ENCODE measurements around the gene CLEC18C. TPM values are rescaled to one million over a fixed set of nuclear protein-coding genes. Genes with fewer than 3 reads are reported as not detected.
"Not testable (repeated sequence)": the region's sequence is repeated elsewhere in the genome, so short reads cannot be mapped to it uniquely, and the experiment has no call there.

Gene CLEC18C
- total RNA-seq, 2 experiments from 2014 or later = 0.25 TPM; not detected in 1

DNA sequence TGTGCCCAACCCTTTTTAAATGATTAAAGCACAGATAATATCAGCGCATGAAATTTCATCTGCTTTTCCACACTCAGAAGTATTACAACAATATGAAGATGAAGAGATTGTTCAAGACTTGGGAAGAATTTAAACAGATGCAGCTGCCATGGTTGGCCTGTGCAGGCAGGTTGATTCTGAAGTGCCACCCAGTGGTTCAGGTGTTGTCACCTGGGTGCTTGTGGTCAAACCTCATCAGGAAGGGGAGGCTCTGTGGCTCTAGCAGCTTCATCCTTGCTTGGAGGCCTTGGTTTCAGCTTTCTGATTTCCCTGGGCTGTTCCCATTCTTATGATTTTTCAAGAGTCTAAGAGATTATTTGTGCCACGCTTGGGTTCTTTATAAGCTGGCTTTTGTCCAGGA is 22.2 kb upstream of the CLEC18C start:
- CTCF ChIA-PET = interaction anchor here (0.6 to 3.1 kb wide), 2 partner anchors 11 to 400 kb away, joined by 3 to 20 read pairs; no protein-coding TSS in a partner anchor
- Mint-ChIP-seq H3K27me3 (no peaks in the 10 kb centered on the region), H3K27ac (peak overlapping the region; percentile 20), H3K9me3 (ENCODE audit: low read depth) (no peaks in the 10 kb centered on the region), H3K4me3 (no peak overlapping the region), H3K4me1 (no peaks in the 10 kb centered on the region), H3K36me3 (ENCODE audit: low read depth) (peaks cover 42% of the 10 kb centered on the region)
- intact Hi-C loops (cut with DNase I, micrococcal nuclease) = no loop called here
- no peak for ATAC-seq
- DNase-seq = no peak
- POLR2A ChIA-PET = no interaction called here

DNA sequence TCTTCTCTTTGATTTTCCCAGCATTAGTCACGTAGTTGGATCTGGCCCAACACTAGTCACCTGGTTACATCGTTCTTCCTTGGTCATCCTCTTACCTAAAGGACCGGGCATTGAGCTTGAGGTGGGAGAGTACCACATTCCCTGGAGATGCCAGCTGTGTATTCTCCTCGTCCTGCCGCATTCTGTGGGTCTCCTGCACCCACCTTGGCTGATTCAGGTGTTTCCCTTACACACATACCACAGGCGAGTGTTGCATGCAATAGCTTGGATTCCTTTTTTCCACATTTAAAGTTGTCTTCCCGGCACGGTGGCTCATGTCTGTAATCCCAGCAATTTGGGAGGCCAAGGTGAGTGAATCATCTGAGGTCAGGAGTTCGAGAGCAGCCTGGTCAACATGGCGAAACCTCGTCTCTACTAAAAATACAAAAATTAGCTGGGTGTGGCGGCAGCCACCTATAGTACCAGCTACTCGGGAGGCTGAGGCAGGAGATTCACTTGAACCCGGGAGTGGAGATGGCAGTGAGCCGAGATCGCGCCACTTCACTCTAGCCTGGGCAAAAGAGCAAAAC is 21.6 kb upstream of the CLEC18C start:
- Mint-ChIP-seq H3K4me1 (no peaks in the 10 kb centered on the region), H3K27me3 (no peaks in the 10 kb centered on the region), H3K9me3 (ENCODE audit: low read depth) (no peaks in the 10 kb centered on the region), H3K27ac (peak overlapping the region; percentile 20), H3K4me3 (no peak overlapping the region), H3K36me3 (ENCODE audit: low read depth) (peaks cover 47% of the 10 kb centered on the region)
- DNase-seq = no peak
- no peak for ATAC-seq
- CTCF ChIA-PET = interaction anchor here (0.6 to 3.1 kb wide), 2 partner anchors 10 to 399 kb away, joined by 3 to 20 read pairs; no protein-coding TSS in a partner anchor
- POLR2A ChIA-PET = interaction anchor here (0.6 kb wide), 1 partner anchor 814 kb away, joined by 3 read pairs; no protein-coding TSS in a partner anchor
- intact Hi-C loops (cut with DNase I, micrococcal nuclease) = no loop called here

DNA sequence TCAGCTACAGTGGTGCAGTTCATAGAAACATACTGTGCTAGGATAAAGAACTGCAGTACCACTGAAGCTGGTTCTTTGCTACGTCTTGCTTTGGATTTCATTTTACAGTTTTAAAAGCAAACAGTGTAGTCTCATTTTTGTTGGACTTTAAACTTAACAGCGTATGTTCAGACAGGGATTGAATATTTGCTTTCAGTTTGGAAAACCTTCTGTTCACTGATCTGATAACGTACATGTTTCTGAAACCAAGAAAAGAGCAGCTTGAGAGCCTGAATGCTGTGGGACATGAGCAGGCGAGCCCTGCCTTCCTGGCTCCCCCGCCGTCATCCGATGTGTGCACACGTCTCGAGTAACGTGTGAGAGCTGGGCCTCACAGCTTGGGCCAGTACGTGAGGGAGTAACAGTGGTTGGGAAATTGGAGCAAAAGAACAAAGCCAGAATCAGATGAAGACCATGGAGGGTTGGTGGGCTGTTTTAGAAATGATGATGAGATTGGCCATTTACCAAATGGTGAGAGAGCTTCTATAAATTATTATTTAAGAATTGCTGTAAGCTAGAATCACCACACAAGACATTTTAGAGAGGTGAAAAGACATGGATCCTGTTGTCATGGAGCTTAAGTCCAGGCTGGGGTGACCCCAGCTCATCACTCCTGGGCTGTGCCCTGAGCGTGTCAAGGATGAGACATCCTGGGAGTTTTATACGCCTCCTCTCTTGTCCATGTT is 20.8 kb upstream of the CLEC18C start:
- ChIA-PET POLR2A (interaction anchor here (0.5 to 0.6 kb wide), 2 partner anchors 815 to 1809 kb away, joined by 3 to 4 read pairs; no protein-coding TSS in a partner anchor), CTCF (interaction anchor here (3.1 kb wide), 1 partner anchor 10 kb away, joined by 20 read pairs; no protein-coding TSS in a partner anchor)
- Mint-ChIP-seq H3K27ac (no peak overlapping the region), H3K27me3 (no peaks in the 10 kb centered on the region), H3K4me1 (no peaks in the 10 kb centered on the region), H3K4me3 (no peak overlapping the region), H3K9me3 (ENCODE audit: low read depth) (no peaks in the 10 kb centered on the region), H3K36me3 (ENCODE audit: low read depth) (peaks cover 51% of the 10 kb centered on the region)
- intact Hi-C loops (cut with DNase I, micrococcal nuclease) = no loop called here
- DNase-seq (no peak), ATAC-seq (no peak)

DNA sequence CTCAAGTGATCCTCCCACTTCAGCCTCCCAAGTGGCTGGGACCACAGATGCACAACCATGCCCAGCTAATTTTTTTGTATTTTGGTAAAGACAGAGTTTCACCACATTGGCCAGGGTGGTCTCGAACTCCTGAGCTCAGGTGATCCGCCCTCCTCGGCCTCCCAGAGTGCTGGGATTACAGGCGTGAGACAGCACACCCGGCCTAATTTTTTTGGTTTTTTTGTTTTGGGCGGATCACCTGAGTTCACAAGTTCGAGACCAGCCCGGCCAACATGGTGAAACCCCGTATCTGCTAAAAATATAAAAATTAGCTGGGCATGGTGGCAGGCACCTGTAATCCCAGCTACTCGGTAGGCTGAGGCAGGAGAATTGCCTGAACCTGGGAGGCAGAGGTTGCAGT is 18.9 kb upstream of the CLEC18C start:
- ATAC-seq; H3K27me3 Mint-ChIP-seq; POLR2A ChIA-PET; H3K27ac Mint-ChIP-seq; DNase-seq; H3K4me3 Mint-ChIP-seq; intact Hi-C loops (cut with DNase I, micrococcal nuclease); H3K9me3 Mint-ChIP-seq (ENCODE audit: low read depth); H3K4me1 Mint-ChIP-seq: not testable (repeated sequence)
- CTCF ChIA-PET = interaction anchor here (1.1 kb wide), 1 partner anchor 10 kb away, joined by 3 read pairs; no protein-coding TSS in a partner anchor
- peaks cover 43% of the 10 kb centered on the region for H3K36me3 Mint-ChIP-seq (ENCODE audit: low read depth)

DNA sequence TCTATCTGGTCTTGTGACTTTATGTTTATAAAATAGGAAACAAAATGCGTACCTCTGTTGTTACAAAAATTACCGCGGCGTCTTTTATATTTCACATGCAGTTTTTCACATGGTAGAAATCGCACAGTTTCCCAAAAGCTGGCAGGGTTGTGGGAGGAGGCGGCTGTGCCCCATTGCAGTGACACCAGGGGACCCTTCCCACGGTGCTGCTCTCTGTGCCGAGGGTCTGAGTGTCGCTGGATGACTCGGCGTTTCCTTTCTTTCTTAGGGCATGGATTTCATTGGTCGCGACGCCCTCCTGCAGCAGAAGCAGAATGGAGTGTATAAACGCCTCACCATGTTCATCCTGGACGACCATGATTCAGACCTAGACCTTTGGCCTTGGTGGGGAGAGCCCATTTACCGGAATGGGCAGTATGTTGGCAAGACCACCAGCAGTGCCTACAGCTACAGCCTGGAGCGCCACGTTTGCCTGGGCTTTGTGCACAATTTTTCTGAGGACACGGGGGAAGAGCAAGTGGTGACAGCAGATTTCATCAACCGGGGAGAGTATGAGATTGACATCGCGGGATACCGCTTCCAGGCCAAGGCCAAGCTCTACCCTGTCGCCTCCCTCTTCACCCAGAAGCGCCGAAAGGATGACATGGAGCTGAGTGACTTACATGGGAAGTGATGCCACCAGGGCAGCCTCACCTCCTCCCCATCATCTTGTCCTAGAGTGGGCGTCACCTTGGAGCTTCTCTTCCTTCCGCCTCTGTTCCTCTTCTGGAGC is 17.2 kb upstream of the CLEC18C start:
- intact Hi-C loops (cut with DNase I, micrococcal nuclease) = no loop called here
- Mint-ChIP-seq H3K4me3 (no peak overlapping the region), H3K4me1 (no peaks in the 10 kb centered on the region), H3K27ac (no peak overlapping the region), H3K36me3 (ENCODE audit: low read depth) (peaks cover 34% of the 10 kb centered on the region), H3K9me3 (ENCODE audit: low read depth) (no peaks in the 10 kb centered on the region), H3K27me3 (no peaks in the 10 kb centered on the region)
- POLR2A ChIA-PET = no interaction called here
- CTCF ChIA-PET = interaction anchor here (1.1 kb wide), 1 partner anchor 8 kb away, joined by 4 read pairs; no protein-coding TSS in a partner anchor
- DNase-seq = no peak
- ATAC-seq = no peak

DNA sequence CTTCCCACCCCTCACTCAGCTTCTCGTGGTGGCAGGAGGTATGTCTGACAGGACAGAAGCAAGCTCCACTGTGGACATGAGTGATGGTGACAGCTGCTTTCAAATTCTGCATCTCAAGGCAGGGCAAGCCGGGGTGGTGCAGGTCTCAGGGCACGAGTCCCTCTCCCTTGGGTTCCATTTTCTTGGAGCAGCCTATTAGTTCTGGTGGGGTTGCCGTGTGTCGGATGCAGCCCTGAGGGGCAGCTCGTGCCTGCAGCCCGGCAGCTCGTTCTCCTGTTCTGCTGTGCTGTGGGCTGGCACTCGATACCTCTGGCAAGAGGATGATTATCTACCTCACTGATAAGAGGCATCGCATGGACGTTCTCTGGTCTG is 16.5 kb upstream of the CLEC18C start:
- DNase-seq = no peak
- Mint-ChIP-seq H3K4me3 (no peak overlapping the region), H3K4me1 (no peaks in the 10 kb centered on the region), H3K27me3 (no peaks in the 10 kb centered on the region), H3K9me3 (ENCODE audit: low read depth) (no peaks in the 10 kb centered on the region), H3K27ac (peak overlapping the region; percentile 27), H3K36me3 (ENCODE audit: low read depth) (peaks cover 27% of the 10 kb centered on the region)
- CTCF ChIA-PET = interaction anchor here (1.1 kb wide), 1 partner anchor 7 kb away, joined by 4 read pairs; no protein-coding TSS in a partner anchor
- no peak for ATAC-seq
- POLR2A ChIA-PET = no interaction called here
- intact Hi-C loops (cut with DNase I, micrococcal nuclease) = no loop called here

DNA sequence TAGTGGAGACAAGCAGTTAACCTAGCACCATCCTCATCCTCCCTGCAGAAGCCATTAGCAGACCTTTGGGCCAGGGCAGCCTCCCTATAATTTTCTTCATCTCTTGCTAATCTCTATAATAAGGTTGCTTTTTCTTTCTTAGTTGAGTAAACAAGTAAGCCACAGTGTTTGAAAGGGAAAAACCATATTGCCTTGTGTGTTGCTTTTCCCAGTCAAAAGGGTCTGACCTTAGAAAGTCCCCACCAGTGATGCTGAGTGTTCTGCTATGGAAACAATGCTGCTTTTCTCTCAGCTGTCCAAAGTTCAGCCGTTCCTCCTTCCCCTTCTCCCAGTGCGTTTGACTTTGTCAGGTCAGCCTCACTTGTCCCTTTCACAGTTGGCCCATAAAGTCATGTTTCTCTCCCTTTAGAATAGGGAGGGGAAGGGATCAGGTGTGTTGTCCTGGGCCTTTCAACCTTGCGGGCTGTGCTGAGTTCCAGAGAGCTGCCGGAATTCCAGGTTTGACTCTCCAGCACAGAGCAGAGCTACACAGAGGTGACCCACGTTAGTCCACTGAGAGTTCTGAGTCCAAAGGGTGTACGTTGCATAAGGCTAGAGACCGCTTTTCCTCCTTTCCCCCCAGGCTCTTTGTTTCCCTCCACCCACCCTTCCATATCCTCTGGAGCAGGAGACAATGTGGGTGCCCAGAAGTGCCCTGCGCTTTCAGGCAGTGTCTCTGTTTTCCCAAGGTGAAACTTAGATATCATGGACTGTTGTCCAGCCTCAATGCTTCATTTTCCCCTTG is 15.9 kb upstream of the CLEC18C start:
- ATAC-seq (no peak), DNase-seq (no peak)
- Mint-ChIP-seq H3K9me3 (ENCODE audit: low read depth) (no peaks in the 10 kb centered on the region), H3K36me3 (ENCODE audit: low read depth) (peaks cover 24% of the 10 kb centered on the region), H3K4me1 (no peaks in the 10 kb centered on the region), H3K27me3 (no peaks in the 10 kb centered on the region), H3K4me3 (no peak overlapping the region), H3K27ac (peak overlapping the region; percentile 7)
- POLR2A ChIA-PET = no interaction called here
- CTCF ChIA-PET = no interaction called here
- intact Hi-C loops (cut with DNase I, micrococcal nuclease) = loop anchor here in 1 of 2 experiments (2.0 kb wide), 1 partner anchor 21 kb away; no protein-coding TSS in a partner anchor

DNA sequence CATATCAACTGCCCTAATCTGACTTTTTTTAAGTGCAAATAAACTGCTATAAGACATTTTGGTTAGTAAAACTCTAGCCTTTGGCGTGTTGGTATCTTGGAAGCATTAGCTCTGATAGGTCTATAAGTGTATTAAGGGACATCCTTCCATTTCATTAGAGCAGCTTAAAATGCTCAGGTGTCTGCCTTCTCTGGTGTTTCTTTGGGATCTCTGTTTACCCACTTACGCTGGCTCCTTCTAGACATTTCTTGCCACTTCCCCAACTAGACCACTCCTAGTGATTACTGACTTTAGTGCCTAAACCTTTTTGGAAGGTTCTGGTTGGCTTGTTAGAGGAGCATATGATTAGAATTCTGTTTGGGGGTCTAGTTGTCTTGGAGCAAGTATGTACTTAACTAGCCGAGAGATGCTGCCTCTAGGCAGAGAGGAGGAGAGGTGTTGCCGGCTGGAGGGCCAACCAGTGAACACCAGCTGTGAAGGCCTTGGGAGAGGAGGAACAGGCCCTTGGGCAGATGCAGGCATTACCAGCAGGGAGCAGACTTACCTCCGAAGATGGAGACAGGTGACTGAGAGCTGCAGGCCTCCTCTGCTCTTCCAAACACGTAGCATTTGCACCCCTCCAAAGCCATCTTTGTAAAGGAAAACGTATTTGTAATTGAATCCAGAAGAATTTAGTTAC is 15.2 kb upstream of the CLEC18C start:
- Mint-ChIP-seq H3K27ac (no peak overlapping the region), H3K4me3 (no peak overlapping the region), H3K9me3 (ENCODE audit: low read depth) (no peaks in the 10 kb centered on the region), H3K4me1 (no peaks in the 10 kb centered on the region), H3K27me3 (no peaks in the 10 kb centered on the region), H3K36me3 (ENCODE audit: low read depth) (peaks cover 19% of the 10 kb centered on the region)
- ATAC-seq = no peak
- POLR2A ChIA-PET = no interaction called here
- CTCF ChIA-PET = no interaction called here
- DNase-seq = no peak
- intact Hi-C loops (cut with DNase I, micrococcal nuclease) = loop anchor here in 1 of 2 experiments (2.0 kb wide), 1 partner anchor 22 kb away; no protein-coding TSS in a partner anchor

DNA sequence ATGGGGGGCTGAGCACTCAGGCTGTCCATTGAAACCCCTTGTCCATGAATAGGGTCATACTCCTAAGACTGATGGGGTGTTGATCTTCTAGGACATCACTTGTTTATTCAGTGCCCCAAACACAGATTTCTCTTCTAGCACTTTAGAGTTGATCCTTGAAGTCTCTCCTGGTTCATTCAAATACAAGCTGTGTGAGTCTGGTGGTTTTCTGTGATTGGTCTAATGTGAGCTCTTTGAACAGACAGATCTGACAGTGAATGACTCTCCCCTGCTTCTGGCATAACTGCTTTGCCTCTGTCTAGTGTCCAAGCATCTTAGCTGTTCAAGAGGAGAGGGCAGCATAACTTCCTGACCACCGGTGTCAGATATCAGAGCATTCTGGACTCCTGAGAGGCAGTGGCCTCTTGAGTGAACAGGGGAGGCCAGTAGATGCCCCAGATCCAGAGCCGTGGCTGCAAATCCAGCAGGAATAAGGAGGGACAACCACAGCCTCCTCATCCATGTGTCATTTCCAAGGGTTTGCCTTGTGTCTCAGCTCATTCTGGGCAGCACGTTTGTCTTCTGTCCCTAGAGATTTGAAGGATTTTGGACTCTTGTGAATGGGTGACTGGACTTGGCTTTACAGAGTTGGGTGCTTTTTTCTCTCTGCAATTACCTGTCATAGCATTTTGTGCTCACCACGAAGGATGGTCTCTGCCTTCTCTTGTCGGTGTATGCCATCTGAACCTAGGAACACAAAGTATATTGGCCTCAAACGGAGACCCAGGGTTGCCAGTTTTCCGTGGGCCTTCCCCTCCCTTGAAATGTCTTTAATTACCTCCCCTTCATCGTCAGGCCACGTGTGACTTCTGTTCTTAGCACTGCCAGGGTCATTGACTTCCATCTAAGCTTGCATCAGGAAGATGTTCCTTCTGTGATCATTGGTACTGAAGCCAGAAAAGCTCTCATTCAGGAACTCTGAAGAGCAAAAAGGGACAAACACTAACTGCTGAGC is 13.9 kb upstream of the CLEC18C start:
- H3K4me3 Mint-ChIP-seq = no peak overlapping the region
- H3K27ac Mint-ChIP-seq = no peak overlapping the region
- ChIA-PET CTCF (interaction anchor here (0.6 kb wide), 1 partner anchor 494 kb away, joined by 3 read pairs; no protein-coding TSS in a partner anchor), POLR2A (no interaction called here)
- H3K9me3 Mint-ChIP-seq (ENCODE audit: low read depth) = no peaks in the 10 kb centered on the region
- intact Hi-C loops (cut with DNase I, micrococcal nuclease) = loop anchor here (2.0 to 10.0 kb wide), 2 partner anchors 23 to 495 kb away; no protein-coding TSS in a partner anchor
- H3K36me3 Mint-ChIP-seq (ENCODE audit: low read depth) = peaks cover 17% of the 10 kb centered on the region
- ATAC-seq = no peak
- DNase-seq = no peak
- no peaks in the 10 kb centered on the region for H3K27me3 Mint-ChIP-seq
- no peaks in the 10 kb centered on the region for H3K4me1 Mint-ChIP-seq

DNA sequence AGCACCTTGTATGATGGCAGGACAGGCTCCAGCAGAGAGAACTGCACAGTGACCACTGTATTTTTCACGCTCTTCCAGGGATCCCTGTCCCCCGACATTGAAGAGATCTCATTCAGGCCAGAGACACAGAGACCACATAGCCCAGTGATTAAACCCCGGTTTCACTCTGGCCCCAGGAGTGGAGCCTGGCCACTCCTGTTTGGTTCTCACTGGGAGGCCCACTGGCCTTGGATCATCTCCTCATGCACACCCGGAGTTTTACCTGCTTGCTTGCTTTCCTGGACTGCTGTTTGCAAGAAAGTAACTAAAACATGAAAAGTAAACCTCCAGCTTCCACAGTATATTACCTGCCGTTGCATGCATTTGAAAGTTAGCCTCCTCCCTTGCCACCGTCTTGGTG is 13.2 kb upstream of the CLEC18C start:
- ChIA-PET POLR2A (no interaction called here), CTCF (interaction anchor here (3.4 kb wide), 1 partner anchor 8 kb away, joined by 20 read pairs; no protein-coding TSS in a partner anchor)
- H3K9me3 Mint-ChIP-seq (ENCODE audit: low read depth) = no peaks in the 10 kb centered on the region
- no peak for DNase-seq
- H3K4me1 Mint-ChIP-seq = no peaks in the 10 kb centered on the region
- H3K36me3 Mint-ChIP-seq (ENCODE audit: low read depth) = peaks cover 17% of the 10 kb centered on the region
- no peaks in the 10 kb centered on the region for H3K27me3 Mint-ChIP-seq
- no peak overlapping the region for H3K27ac Mint-ChIP-seq
- H3K4me3 Mint-ChIP-seq = no peak overlapping the region
- intact Hi-C loops (cut with DNase I, micrococcal nuclease) = loop anchor here (10.0 kb wide), 1 partner anchor 494 kb away; no protein-coding TSS in a partner anchor
- no peak for ATAC-seq

All from activated CD4-positive, alpha-beta T cell treated with anti-CD3 and anti-CD28 coated beads for 36 hours (primary cell).